Activated naive CD8-positive, alpha-beta T cell treated with anti-CD3 and anti-CD28 coated beads, Interleukin-2, amount 50 U/mL, for 24 hours (primary cell): ENCODE data around the gene GKN2.

Source experiments
- ATAC-seq: fragments of 150-1000 bp; cut with Tn5 transposase; one replicate; pipeline ENCODE4 v1.10.0; 2021
- DNase-seq: peaks from one replicate; pipeline ENCODE4 v3.0.0; 2021
- H3K27ac Mint-ChIP-seq: one replicate; pipeline ENCODE4 v1.8.0; 2021; ENCODE audit warnings: mild to moderate bottlenecking, mixed read lengths
- H3K27me3 Mint-ChIP-seq: one replicate; pipeline ENCODE4 v1.8.0; 2021; ENCODE audit warnings: mixed read lengths
- H3K36me3 Mint-ChIP-seq: one replicate; pipeline ENCODE4 v1.8.0; 2021; ENCODE audit warnings: low read depth, mixed read lengths
- H3K4me1 Mint-ChIP-seq: one replicate; pipeline ENCODE4 v1.8.0; 2021; ENCODE audit warnings: mixed read lengths
- H3K4me3 Mint-ChIP-seq: one replicate; pipeline ENCODE4 v1.8.0; 2021; ENCODE audit warnings: mild to moderate bottlenecking, moderate library complexity, mixed read lengths
- H3K9me3 Mint-ChIP-seq: one replicate; pipeline ENCODE4 v1.8.0; 2021; ENCODE audit warnings: mixed read lengths

GKN2 gene

GRCh38 chr2:68952887-68953521 is at the start of gene GKN2:
Gene GKN2 (minus strand): TSS chr2:68952893. CDS start chr2:68952861, 32 bp downstream.
- Mint-ChIP-seq H3K27ac (no peak within 1 kb of the TSS), H3K36me3 (no peaks in the 10 kb centered on the region), H3K9me3 (no peaks in the 10 kb centered on the region), H3K27me3 (peaks cover 10% of the 10 kb centered on the region), H3K4me1 (no peaks in the 10 kb centered on the region), H3K4me3 (no peak within 1 kb of the TSS)
- DNase-seq (no peak), ATAC-seq (no peak)

GRCh38 chr2:69001879-69002278 is 49.2 kb upstream of the GKN2 start:
- ATAC-seq (no peak), DNase-seq (no peak)
- no peaks in the 10 kb centered on the region for H3K36me3 Mint-ChIP-seq
- peaks cover 18% of the 10 kb centered on the region for H3K9me3 Mint-ChIP-seq
- H3K4me1 Mint-ChIP-seq, result no peaks in the 10 kb centered on the region
- H3K27ac Mint-ChIP-seq, result no peak overlapping the region
- no peak overlapping the region for H3K4me3 Mint-ChIP-seq
- H3K27me3 Mint-ChIP-seq, result peaks cover 26% of the 10 kb centered on the region

GRCh38 chr2:68997401-68997800 is 44.7 kb upstream of the GKN2 start:
- H3K4me3 Mint-ChIP-seq, result no peak overlapping the region
- ATAC-seq, result no peak
- DNase-seq, result no peak
- no peaks in the 10 kb centered on the region for H3K36me3 Mint-ChIP-seq
- H3K27ac Mint-ChIP-seq, result no peak overlapping the region
- no peaks in the 10 kb centered on the region for H3K4me1 Mint-ChIP-seq
- H3K9me3 Mint-ChIP-seq, result peaks cover 8% of the 10 kb centered on the region
- H3K27me3 Mint-ChIP-seq, result peaks cover 26% of the 10 kb centered on the region

- H3K4me1 Mint-ChIP-seq, result no peaks in the 10 kb centered on the region
- H3K9me3 Mint-ChIP-seq, result no peaks in the 10 kb centered on the region
- H3K36me3 Mint-ChIP-seq, result no peaks in the 10 kb centered on the region
- ATAC-seq, result no peak
- peaks cover 20% of the 10 kb centered on the region for H3K27me3 Mint-ChIP-seq
- H3K27ac Mint-ChIP-seq, result no peak overlapping the region
- DNase-seq, result no peak
- no peak overlapping the region for H3K4me3 Mint-ChIP-seq
These were observed 43.2 kb upstream of the GKN2 start for GRCh38 chr2:68995916-68996315.

- Mint-ChIP-seq H3K36me3 (no peaks in the 10 kb centered on the region), H3K27ac (no peak overlapping the region)
These were observed 42.2 kb upstream of the GKN2 start for GRCh38 chr2:68994864-68995263.

GRCh38 chr2:68993660-68994059 is 41.0 kb upstream of the GKN2 start:
- Mint-ChIP-seq H3K9me3 (no peaks in the 10 kb centered on the region), H3K4me1 (no peaks in the 10 kb centered on the region), H3K27me3 (peaks cover 21% of the 10 kb centered on the region), H3K4me3 (no peak overlapping the region), H3K27ac (no peak overlapping the region), H3K36me3 (no peaks in the 10 kb centered on the region)
- no peak for DNase-seq
- no peak for ATAC-seq

More at GRCh38 chr2:68994864-68995263, 42.2 kb upstream of the GKN2 start:
- Mint-ChIP-seq H3K9me3 (no peaks in the 10 kb centered on the region), H3K4me1 (no peaks in the 10 kb centered on the region), H3K4me3 (no peak overlapping the region), H3K27me3 (peaks cover 20% of the 10 kb centered on the region)
- no peak for ATAC-seq
- no peak for DNase-seq

GRCh38 chr2:68992933-68993332 is 40.2 kb upstream of the GKN2 start:
- Mint-ChIP-seq H3K36me3 (no peaks in the 10 kb centered on the region), H3K4me3 (no peak overlapping the region), H3K27ac (no peak overlapping the region), H3K9me3 (no peaks in the 10 kb centered on the region), H3K4me1 (no peaks in the 10 kb centered on the region), H3K27me3 (peaks cover 22% of the 10 kb centered on the region)
- DNase-seq (no peak), ATAC-seq (no peak)

- Mint-ChIP-seq H3K9me3 (no peaks in the 10 kb centered on the region), H3K27ac (no peak overlapping the region), H3K4me3 (no peak overlapping the region), H3K27me3 (peaks cover 22% of the 10 kb centered on the region), H3K4me1 (no peaks in the 10 kb centered on the region), H3K36me3 (no peaks in the 10 kb centered on the region)
- DNase-seq (no peak), ATAC-seq (no peak)
These were observed 39.6 kb upstream of the GKN2 start for GRCh38 chr2:68992341-68992740.

- H3K27ac Mint-ChIP-seq, result no peak overlapping the region
- no peak overlapping the region for H3K4me3 Mint-ChIP-seq
- H3K9me3 Mint-ChIP-seq, result no peaks in the 10 kb centered on the region
- peaks cover 14% of the 10 kb centered on the region for H3K27me3 Mint-ChIP-seq
- ATAC-seq, result no peak
- DNase-seq, result no peak
- H3K4me1 Mint-ChIP-seq, result no peaks in the 10 kb centered on the region
- H3K36me3 Mint-ChIP-seq, result no peaks in the 10 kb centered on the region
These were observed 36.3 kb upstream of the GKN2 start for GRCh38 chr2:68989035-68989434.

GRCh38 chr2:68987021-68987503 is 34.4 kb upstream of the GKN2 start:
- no peaks in the 10 kb centered on the region for H3K36me3 Mint-ChIP-seq
- no peaks in the 10 kb centered on the region for H3K9me3 Mint-ChIP-seq
- no peak for DNase-seq
- no peak for ATAC-seq
- H3K27ac Mint-ChIP-seq, result no peak overlapping the region
- peaks cover 14% of the 10 kb centered on the region for H3K27me3 Mint-ChIP-seq
- no peaks in the 10 kb centered on the region for H3K4me1 Mint-ChIP-seq
- no peak overlapping the region for H3K4me3 Mint-ChIP-seq

- no peak overlapping the region for H3K4me3 Mint-ChIP-seq
- H3K27ac Mint-ChIP-seq, result no peak overlapping the region
These were observed 28.3 kb upstream of the GKN2 start for GRCh38 chr2:68980956-68981355.

GRCh38 chr2:68978098-68978497 is 25.4 kb upstream of the GKN2 start:
- H3K4me3 Mint-ChIP-seq, result no peak overlapping the region
- DNase-seq (no peak), ATAC-seq (no peak)
- peaks cover 32% of the 10 kb centered on the region for H3K27me3 Mint-ChIP-seq
- no peak overlapping the region for H3K27ac Mint-ChIP-seq
- no peaks in the 10 kb centered on the region for H3K4me1 Mint-ChIP-seq
- H3K9me3 Mint-ChIP-seq, result no peaks in the 10 kb centered on the region
- H3K36me3 Mint-ChIP-seq, result no peaks in the 10 kb centered on the region

More at GRCh38 chr2:68980956-68981355, 28.3 kb upstream of the GKN2 start:
- ATAC-seq (no peak), DNase-seq (no peak)
- Mint-ChIP-seq H3K4me1 (no peaks in the 10 kb centered on the region), H3K9me3 (no peaks in the 10 kb centered on the region), H3K27me3 (peaks cover 23% of the 10 kb centered on the region), H3K36me3 (no peaks in the 10 kb centered on the region)

GRCh38 chr2:68977453-68977852 is 24.8 kb upstream of the GKN2 start:
- H3K36me3 Mint-ChIP-seq, result no peaks in the 10 kb centered on the region
- H3K4me1 Mint-ChIP-seq, result no peaks in the 10 kb centered on the region
- no peak overlapping the region for H3K4me3 Mint-ChIP-seq
- H3K27ac Mint-ChIP-seq, result no peak overlapping the region
- H3K27me3 Mint-ChIP-seq, result peaks cover 32% of the 10 kb centered on the region
- no peaks in the 10 kb centered on the region for H3K9me3 Mint-ChIP-seq
- DNase-seq (no peak), ATAC-seq (no peak)

- DNase-seq (no peak), ATAC-seq (no peak)
- Mint-ChIP-seq H3K27me3 (peaks cover 32% of the 10 kb centered on the region), H3K27ac (no peak overlapping the region), H3K36me3 (no peaks in the 10 kb centered on the region), H3K4me1 (no peaks in the 10 kb centered on the region), H3K9me3 (no peaks in the 10 kb centered on the region), H3K4me3 (no peak overlapping the region)
These were observed 23.2 kb upstream of the GKN2 start for GRCh38 chr2:68975844-68976243.

GRCh38 chr2:68974946-68975665 is 22.4 kb upstream of the GKN2 start:
- no peaks in the 10 kb centered on the region for H3K4me1 Mint-ChIP-seq
- H3K27ac Mint-ChIP-seq, result no peak overlapping the region
- no peak for DNase-seq
- H3K4me3 Mint-ChIP-seq, result no peak overlapping the region
- H3K36me3 Mint-ChIP-seq, result no peaks in the 10 kb centered on the region
- ATAC-seq, result no peak
- H3K27me3 Mint-ChIP-seq, result peaks cover 32% of the 10 kb centered on the region
- no peaks in the 10 kb centered on the region for H3K9me3 Mint-ChIP-seq
